IPS-NIHi11 (cell line): ENCODE data around the gene SMARCD3.

Experiments
- DNase-seq: peaks from one replicate; pipeline ENCODE4 v3.0.0; 2012; ENCODE audit warnings: mixed read lengths, low spot score

Gene SMARCD3

DNA sequence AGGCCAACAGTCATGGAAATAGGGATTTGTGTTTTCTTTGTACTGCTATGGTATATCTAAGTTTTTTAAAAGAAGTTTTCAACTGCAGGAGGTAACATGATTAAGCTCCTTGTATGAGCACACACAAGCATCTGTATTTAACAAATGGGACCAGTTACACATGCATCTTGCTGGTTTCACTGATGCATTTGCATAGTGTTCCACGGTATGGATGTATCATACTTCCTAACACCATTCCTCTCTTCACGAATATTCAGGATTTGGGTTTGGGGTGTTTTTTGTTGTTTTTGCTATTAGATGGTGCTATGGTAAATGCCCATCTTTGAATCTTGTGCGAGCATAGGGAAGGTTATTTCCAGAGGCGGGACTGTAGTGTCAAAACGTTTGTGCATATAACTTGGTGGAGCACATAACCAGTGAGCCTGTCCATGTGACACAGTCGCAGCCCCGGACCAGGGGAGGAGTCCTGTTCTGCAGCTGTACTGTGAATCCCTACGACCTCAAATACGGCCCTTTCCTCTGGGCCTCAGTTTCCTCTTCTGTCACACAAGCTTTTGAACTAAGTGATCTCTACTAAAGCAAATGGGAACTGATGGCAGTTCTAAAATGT lies 40.1 kb downstream of the SMARCD3 start:
- no peak for DNase-seq

- no peak for DNase-seq
Observed at GRCh38 chr7:151207804-151208203, 40.7 kb downstream of the SMARCD3 start.

DNA sequence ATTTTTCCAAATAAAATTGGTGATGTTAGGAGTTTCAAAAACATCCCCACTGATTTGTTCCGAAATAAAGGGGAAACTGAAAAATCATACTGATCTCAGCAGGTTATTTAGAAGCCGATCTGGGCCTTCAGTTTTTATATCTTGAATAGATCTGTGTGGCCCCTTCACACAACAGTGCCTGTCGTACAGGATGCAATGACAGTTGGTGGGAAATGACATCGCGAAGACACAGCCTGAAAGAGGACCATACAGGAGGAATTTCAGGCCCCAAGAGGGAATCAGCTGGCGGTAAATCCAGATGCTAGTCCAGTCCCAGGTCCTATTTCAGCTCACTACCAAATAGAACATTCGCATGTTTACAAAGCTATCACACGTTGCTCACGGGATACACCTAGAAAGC lies 41.2 kb downstream of the SMARCD3 start:
- no peak for DNase-seq

DNA sequence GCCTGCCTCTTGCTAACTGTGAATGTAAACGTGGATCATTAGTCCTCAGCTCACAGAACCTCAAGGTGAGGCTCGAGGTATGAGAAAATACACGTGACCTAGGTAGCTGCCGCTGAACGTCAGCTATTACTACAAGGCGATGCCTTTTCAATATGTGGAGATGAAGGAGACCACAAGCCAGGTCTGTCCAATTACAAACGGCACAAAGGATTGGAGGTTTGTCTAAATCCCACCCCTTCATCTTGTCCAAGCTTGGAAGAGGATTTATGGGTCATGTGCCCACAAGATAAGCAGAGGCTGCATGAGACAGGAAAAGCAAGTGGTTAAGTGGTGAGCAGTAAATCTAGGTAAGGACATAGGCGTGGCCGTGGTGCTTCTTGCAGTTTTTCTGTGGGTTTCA lies 41.6 kb downstream of the SMARCD3 start:
- no peak for DNase-seq

GRCh38 chr7:151205730-151206129 lies 42.8 kb downstream of the SMARCD3 start:
- no peak for DNase-seq

GRCh38 chr7:151204383-151205032 lies 44.0 kb downstream of the SMARCD3 start:
- no peak for DNase-seq

- no peak for DNase-seq
Observed at GRCh38 chr7:151202836-151203235, 45.7 kb downstream of the SMARCD3 start.

DNA sequence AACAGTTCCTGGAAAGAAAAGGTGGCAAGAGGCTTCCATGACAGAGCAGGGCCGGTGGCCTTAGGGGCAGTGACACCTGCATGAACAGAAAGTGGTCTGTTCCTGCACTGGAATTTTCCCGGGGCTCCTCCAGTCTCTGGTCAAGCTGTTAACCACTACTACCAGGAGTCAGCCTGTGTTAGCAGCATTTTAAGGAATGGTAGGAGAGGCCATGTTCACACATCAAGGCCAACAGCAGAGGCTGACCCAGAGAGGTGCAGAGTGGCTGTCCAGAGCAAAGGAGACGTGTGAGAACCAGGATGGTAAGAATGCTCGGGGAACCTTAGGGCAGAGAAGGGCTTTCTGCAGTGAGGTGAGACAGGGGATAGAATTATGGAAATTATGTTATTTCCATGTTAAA lies 46.7 kb downstream of the SMARCD3 start:
- no peak for DNase-seq

GRCh38 chr7:151201344-151201743 lies 47.1 kb downstream of the SMARCD3 start:
- DNase-seq = no peak

DNA sequence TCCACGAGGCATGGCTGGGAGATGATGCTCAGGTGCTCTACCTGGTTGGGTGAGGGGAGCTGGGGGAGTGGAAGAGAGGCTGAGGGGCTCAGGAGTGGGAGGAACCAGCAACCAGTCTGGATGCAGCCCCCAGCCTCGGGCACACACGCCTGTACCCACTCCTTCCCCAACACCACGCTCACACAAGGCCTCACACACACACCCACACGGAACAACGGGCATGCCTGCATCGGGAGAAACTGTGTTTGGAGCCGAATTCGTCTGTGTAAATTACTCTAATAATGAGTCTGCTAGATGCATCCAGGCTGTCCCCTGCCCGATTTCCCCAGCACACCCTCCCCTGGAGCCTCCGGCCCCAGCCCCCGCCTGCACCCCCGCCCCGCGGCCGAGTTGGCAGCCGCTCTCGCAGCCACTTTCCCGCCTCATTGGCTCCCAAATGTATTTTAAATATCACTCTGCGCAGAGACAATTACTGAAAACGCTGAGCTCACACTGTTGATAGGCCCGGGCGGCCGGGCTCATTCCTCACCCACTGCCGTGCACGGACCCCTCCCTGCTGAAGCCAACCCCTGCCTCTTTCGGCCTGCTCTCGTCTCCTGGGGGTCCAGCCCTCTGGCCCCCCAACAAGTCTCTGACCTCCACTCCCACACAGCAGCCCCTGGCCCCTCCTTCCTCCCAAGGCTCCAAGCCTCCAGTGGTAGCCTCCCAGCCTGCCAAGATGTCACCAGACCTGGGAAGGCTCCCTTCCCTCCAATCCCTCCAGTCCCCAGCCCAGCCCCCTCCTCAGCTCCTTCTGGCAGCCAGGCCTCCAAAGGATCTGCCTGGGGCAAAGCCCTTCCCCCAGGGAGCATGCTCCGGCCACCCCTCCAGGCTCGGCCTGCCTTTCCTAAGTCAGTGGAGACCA lies 49.3 kb downstream of the SMARCD3 start:
- peak; percentile 64 for DNase-seq

DNA sequence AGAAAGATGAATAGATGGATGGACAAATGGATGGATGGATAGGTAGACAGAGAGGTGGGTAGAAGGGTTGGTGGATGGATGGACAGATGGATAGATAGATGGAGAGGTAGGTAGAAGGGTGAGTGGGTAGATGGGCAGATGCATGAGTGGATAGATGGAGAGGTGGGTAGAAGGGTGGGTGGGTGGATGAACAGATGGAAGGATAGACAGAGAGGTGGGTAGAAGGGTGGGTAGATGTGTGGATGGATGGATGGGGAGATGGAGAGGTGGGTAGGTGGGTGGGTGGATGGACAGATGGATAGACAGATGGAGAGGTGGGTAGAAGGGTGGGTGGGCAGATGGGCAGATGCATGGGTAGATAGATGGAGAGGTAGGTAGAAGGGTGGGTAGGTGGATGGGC lies 50.6 kb downstream of the SMARCD3 start:
- no peak for DNase-seq

DNA sequence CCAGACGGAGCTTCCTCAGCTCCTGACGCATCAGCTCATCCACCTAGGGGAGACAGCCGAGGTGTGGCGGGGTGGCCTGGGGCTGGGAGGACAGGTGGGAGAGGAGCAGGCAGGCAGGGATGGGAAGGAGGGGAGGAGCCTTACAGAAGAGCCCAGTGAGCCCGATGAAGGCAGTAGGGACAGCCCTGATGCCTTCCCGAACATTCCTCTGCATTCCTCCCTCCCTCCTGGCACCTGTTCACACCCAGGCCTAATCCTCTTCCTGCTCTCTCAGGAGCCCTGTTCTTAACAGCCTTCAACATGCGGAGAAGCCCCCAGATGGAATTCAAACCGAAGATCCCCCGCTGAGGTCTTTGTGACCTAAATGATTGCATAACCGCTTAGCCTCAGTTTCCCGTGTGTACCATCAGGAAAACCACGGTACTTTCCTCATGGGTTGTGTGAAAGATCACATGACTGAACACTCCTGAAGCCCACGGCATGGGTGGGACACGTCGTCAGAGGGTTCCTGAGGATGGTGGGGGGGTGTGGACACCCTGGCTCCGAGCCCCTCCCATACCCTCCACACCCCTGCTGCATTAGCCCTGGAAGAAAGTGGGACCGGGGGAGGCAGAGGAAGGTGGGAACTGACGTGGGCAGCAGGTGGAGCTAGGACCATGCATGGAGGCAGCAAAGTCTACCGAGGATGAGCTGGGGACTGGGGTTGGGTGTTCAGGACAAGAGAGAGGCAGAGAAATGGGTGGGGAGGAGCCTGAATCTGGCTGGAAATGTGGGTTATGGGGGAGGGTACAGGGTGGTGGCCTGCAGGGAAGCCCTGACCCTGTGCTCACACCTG lies 52.7 kb downstream of the SMARCD3 start:
- peak; percentile 61 for DNase-seq

GRCh38 chr7:151194188-151194587 lies 54.3 kb downstream of the SMARCD3 start:
- no peak for DNase-seq

- no peak for DNase-seq
Observed at GRCh38 chr7:151193203-151193978, 55.1 kb downstream of the SMARCD3 start.

DNA sequence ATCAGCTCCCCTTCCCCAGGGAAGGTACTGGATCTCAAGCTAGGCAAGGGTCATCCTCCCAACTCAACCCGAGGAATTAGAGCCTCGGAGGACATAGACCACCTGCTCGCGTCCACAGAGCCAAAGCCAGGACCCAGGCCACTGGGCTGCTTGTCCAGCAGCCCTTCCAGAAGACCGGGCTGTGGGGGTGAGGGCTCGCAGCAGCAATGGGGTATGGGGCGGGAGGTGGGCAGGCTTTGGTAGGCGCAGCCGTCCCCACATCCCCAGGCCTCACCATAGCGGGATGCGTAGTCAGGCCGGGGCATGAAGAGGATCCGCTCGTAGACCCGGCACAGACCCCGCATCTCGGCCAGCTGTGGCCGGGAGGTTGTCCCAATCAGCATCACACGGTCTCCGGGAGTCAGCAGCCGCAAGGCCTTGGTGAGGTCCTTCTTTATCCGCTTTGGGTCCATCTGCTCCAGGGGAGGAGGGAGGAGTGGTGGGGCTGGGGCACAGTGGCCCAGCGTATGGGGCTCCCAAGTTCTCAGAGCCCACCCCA lies 56.4 kb downstream of the SMARCD3 start:
- DNase-seq = no peak

DNA sequence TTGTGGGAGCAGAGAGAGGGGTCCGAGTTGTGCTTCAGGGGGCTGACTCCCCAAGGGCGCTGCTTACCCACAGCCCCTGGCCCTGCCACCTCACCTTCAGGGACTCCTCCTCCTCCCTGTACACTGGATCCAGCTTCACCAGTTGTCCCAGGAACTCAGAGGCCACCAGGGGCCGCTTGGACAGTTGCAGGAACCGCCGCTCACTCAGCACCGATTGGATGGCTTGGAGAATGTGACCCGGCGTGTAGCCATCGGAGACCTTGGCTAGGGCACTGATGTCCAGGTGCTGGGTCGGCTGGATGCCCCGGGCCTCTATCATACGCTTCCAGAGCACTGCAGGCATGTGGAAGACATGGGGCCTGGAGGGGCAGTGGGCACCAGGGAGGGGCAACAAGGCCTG lies 57.0 kb downstream of the SMARCD3 start:
- DNase-seq = no peak

DNA sequence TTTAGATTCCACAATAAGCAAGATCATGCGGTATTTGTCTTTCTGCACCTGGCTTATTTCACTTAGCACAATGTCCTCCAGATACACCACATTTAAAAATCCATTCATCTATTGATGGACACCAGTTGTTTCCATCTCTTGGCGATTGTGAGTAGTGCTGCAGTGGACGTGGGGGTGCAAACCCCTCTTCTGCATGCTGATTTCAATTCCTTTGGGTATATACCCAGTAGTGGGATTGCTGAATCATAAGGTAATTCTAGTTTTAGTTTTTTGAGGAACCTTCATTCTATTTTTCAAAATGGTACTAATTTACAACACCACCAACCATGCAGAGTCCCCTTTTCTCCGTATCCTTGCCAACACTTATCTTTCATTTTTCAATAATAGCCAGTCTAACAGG lies 59.5 kb downstream of the SMARCD3 start:
- DNase-seq = no peak
